Measurements from ENCODE around the gene NUP188. TPM values are rescaled to one million over a fixed set of nuclear protein-coding genes. Genes with fewer than 3 reads are reported as not detected.

NUP188 gene
- total RNA-seq, 1 donor, result 59.2 TPM

DNA sequence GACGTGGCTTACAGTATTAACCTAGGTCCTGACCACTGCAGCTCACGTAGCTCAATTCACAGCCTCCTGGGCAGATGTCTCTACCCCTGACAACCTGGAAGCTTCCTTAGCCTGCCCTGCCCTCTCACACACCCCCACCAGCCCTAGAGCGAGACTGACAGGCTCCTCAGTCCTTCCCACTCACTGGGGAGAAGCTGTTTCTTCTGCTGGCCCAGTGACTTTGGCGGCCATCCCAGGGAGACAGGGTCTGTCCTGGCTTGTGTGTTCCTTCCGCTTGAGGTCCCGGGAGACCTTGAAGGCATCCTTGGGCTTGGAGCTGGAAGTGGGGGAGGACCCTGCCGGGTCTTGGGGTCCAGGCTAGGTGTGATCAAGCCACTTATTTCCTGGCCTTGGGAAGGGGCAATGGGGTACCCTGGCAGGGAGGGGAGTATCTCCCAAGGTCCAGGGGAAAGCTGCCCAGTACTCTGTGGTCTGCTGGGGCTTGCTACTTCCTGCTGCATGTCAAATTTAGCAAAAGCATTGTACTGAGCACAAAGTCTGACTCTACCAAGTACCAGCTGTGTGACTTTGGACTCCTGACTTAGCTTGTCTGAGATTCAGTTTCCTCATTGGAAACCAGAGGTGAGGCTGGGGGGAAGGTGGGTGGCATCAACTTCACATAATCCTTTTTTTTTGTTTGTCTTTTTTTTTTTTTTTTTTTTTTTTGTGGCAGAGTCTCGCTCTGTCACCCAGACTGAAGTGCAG, 90.8 kb downstream of the NUP188 start:
- no peak for DNase-seq (ENCODE audit: low read depth)
- peak overlapping the region; percentile 99 for H3K4me3 ChIP-seq (ENCODE audit: low read depth, low read length)
- TF ChIP-seq CTCF (IDR thresholded peaks at IDR 0.05; ENCODE audit: insufficient read depth, low read depth, low read length), result no peak

DNA sequence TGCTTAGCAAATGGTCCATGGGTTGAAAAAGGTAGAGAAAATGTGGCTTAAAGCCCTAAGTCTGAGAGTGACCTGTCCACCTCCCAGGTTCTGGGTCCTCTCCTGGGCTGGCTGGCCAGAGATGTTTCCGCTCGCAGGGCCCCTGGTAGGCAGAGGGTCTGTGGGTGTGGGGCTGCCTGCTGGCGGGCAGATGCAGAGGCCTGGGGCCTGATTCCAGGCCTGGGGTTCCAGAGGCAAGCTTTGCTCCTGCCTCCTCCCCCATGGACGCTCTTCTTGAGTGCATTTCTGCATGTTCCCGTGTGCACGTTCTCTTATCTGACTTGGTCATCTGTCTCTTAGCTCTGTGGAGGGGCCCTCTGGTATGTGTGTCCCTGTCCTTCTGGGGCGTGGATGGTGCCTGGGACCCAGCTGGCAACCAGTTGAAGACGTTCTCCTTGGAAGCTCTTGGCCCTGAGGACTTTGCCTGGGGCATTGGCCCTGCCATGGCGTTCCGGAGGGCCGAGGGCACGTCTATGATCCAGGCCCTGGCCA, 92.7 kb downstream of the NUP188 start:
- no peak for DNase-seq (ENCODE audit: low read depth)
- no peak for TF ChIP-seq CTCF (IDR thresholded peaks at IDR 0.05; ENCODE audit: insufficient read depth, low read depth, low read length)
- no peak overlapping the region for H3K4me3 ChIP-seq (ENCODE audit: low read depth, low read length)

- no peak overlapping the region for H3K4me3 ChIP-seq (ENCODE audit: low read depth, low read length)
- DNase-seq (ENCODE audit: low read depth), result no peak
- TF ChIP-seq CTCF (IDR thresholded peaks at IDR 0.05; ENCODE audit: insufficient read depth, low read depth, low read length), result no peak
Measured at GRCh38 chr9:129042016-129042415, 94.5 kb downstream of the NUP188 start.

DNA sequence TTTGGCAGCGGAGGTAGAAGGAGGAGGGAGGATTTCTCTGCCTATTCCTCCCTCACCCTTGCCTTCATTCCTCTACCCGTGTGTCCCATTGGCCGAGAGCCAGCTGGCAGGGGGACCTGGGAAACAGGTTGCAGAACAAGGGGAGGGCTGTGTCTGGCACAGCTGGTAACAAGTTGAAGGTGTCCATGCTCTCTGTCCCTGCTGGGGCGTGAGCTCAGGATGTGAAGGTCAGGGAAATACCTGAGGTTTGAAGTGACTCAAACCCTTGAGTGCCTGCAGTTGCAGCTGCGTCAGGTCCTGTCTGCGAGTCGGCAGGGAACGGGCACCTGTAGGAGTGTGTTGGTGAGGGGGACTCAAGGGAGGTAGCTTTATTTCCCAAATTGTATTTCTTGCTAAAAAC, 105.1 kb downstream of the NUP188 start:
- TF ChIP-seq CTCF (IDR thresholded peaks at IDR 0.05; ENCODE audit: insufficient read depth, low read depth, low read length), result no peak
- no peak for DNase-seq (ENCODE audit: low read depth)
- H3K4me3 ChIP-seq (ENCODE audit: low read depth, low read length), result no peak overlapping the region

- no peak for DNase-seq (ENCODE audit: low read depth)
- TF ChIP-seq CTCF (IDR thresholded peaks at IDR 0.05; ENCODE audit: insufficient read depth, low read depth, low read length), result no peak
- H3K4me3 ChIP-seq (ENCODE audit: low read depth, low read length), result no peak overlapping the region
Measured at GRCh38 chr9:129053020-129053419, 105.5 kb downstream of the NUP188 start.

- no peak for DNase-seq (ENCODE audit: low read depth)
- no peak overlapping the region for H3K4me3 ChIP-seq (ENCODE audit: low read depth, low read length)
- TF ChIP-seq CTCF (IDR thresholded peaks at IDR 0.05; ENCODE audit: insufficient read depth, low read depth, low read length), result no peak
Measured at GRCh38 chr9:129054163-129054851, 106.8 kb downstream of the NUP188 start.

Other genes with a start within 250 kb of the NUP188 start
- 2.6 and 3.5 TPM in 2 replicates for gene PKN3, start 245.2 kb upstream of the NUP188 start, total RNA-seq
- 30.7 and 40.6 TPM in 2 replicates for gene ZDHHC12, start 223.6 kb upstream of the NUP188 start, total RNA-seq
- 17.3 and 22.9 TPM in 2 replicates for gene ZER1, start 175.8 kb upstream of the NUP188 start, total RNA-seq
- 10.4 and 12.9 TPM in 2 replicates for gene TBC1D13, start 160.4 kb upstream of the NUP188 start, total RNA-seq
- gene ENDOG, start 129.2 kb upstream of the NUP188 start, total RNA-seq, result 17.3 and 26.4 TPM in 2 replicates
- 11.7 and 12.6 TPM in 2 replicates for gene SPOUT1, start 117.9 kb upstream of the NUP188 start, total RNA-seq
- 6.8 and 11.2 TPM in 2 replicates for gene KYAT1, start 65.7 kb upstream of the NUP188 start, total RNA-seq
- 53.5 and 62.2 TPM in 2 replicates for gene LRRC8A, start 65.6 kb upstream of the NUP188 start, total RNA-seq
- gene PHYHD1, start 26.7 kb upstream of the NUP188 start, total RNA-seq, result 9.9 and 11.9 TPM in 2 replicates
- 24.8 and 31.5 TPM in 2 replicates for gene DOLK, start 96 bp upstream of the NUP188 start, total RNA-seq
- 30.9 and 39.3 TPM in 2 replicates for gene SH3GLB2, start 80.6 kb downstream of the NUP188 start, total RNA-seq
- gene MIGA2, start 88.9 kb downstream of the NUP188 start, total RNA-seq, result 22.5 and 26.1 TPM in 2 replicates
- gene DOLPP1, start 133.4 kb downstream of the NUP188 start, total RNA-seq, result 11.6 and 14.2 TPM in 2 replicates
- 33.2 and 38.7 TPM in 2 replicates for gene CRAT, start 163.1 kb downstream of the NUP188 start, total RNA-seq
- 133 and 136 TPM in 2 replicates for gene PTPA, start 163.7 kb downstream of the NUP188 start, total RNA-seq
- 60.5 and 75.7 TPM in 2 replicates for gene IER5L, start 230.6 kb downstream of the NUP188 start, total RNA-seq